IMR-90 (cell line): Measurements from ENCODE around the gene TEAD2. TPM values are rescaled to one million over a fixed set of nuclear protein-coding genes. Genes with fewer than 3 reads are reported as not detected.

ENCODE experiments used
- ATAC-seq: fragments of 200-7000 bp; cut with Tn5 transposase; 2 replicates; pipeline ENCODE4 v1.9.1; 2020; ENCODE audit warnings: low read depth, mild to moderate bottlenecking, moderate library complexity
- BruUV-seq: library from RNA; stranded (reverse); fragments of 400-500 nt; replicated peaks from 2 replicates; lab custom pipeline; 2021; lab: Mats Ljungman, UMichigan
- CTCF ChIA-PET: fragments of 300-600 bp; formaldehyde crosslinking; extraction: SDS; loops from one replicate; lab custom pipeline; 2021; ENCODE audit warnings: antibody characterized with exemption; lab: Yijun Ruan, JAX
- POLR2A ChIA-PET: fragments of 300-600 bp; sonication (Branson Sonifier 250); formaldehyde crosslinking; loops from one replicate; lab custom pipeline; 2022; ENCODE audit warnings: antibody characterized with exemption; ENCODE audit not compliant: unreplicated experiment; lab: Charles Lee
- DNase-seq: peaks from one replicate; pipeline ENCODE4 v3.0.0; 2013
- H2AFZ ChIP-seq: replicated peaks from 2 replicates; pipeline ENCODE3; 2013; ENCODE audit warnings: low read length, mild to moderate bottlenecking; ENCODE audit not compliant: poor library complexity
- H2AK5ac ChIP-seq: 2 replicates; pipeline ENCODE4 v1.6.1; 2013; ENCODE audit warnings: low read depth, low read length, inconsistent platforms
- H2AK9ac ChIP-seq: replicated peaks from 2 replicates; pipeline ENCODE3; 2013; ENCODE audit warnings: mild to moderate bottlenecking, low read depth, low read length, moderate library complexity; ENCODE audit not compliant: poor library complexity
- H2BK120ac ChIP-seq: 2 replicates; pipeline ENCODE4 v1.6.1; 2013; ENCODE audit warnings: low read depth, low read length, inconsistent platforms
- H2BK15ac ChIP-seq: 3 replicates; pipeline ENCODE4 v1.6.1; 2013; ENCODE audit warnings: low read depth, low read length, inconsistent platforms
- H2BK20ac ChIP-seq: 2 replicates; pipeline ENCODE4 v1.6.1; 2013; ENCODE audit warnings: low read depth, mild to moderate bottlenecking, inconsistent platforms, low read length, moderate library complexity
- H2BK5ac ChIP-seq: 2 replicates; pipeline ENCODE4 v1.6.1; 2013; ENCODE audit warnings: mild to moderate bottlenecking, low read depth, low read length, inconsistent platforms; ENCODE audit not compliant: poor library complexity, severe bottlenecking
- H3K14ac ChIP-seq: replicated peaks from 2 replicates; pipeline ENCODE4 v1.6.1; 2013; ENCODE audit warnings: low read depth, low read length, inconsistent platforms
- H3K18ac ChIP-seq: 2 replicates; pipeline ENCODE4 v1.6.1; 2013; ENCODE audit warnings: low read depth, low read length, control low read depth
- H3K23ac ChIP-seq: 2 replicates; pipeline ENCODE4 v1.6.1; 2013; ENCODE audit warnings: low read depth, low read length, inconsistent platforms
- H3K27ac ChIP-seq: 2 replicates; pipeline ENCODE4 v1.5.1; 2013; ENCODE audit warnings: mild to moderate bottlenecking, control low read depth, low read length; ENCODE audit not compliant: insufficient read depth
- H3K27me3 ChIP-seq: 2 replicates; pipeline ENCODE4 v1.6.1; 2013; ENCODE audit warnings: low read length; ENCODE audit not compliant: control insufficient read depth, insufficient read depth
- H3K36me3 ChIP-seq: 2 replicates; pipeline ENCODE4 v1.6.1; 2013; ENCODE audit warnings: low read length, mixed read lengths; ENCODE audit not compliant: control insufficient read depth, insufficient read depth
- H3K4ac ChIP-seq: 2 replicates; pipeline ENCODE4 v1.6.1; 2013; ENCODE audit warnings: low read depth, low read length, inconsistent platforms
- H3K4me1 ChIP-seq: 2 replicates; pipeline ENCODE4 v1.6.1; 2013; ENCODE audit warnings: low read length, mixed read lengths; ENCODE audit not compliant: control insufficient read depth, insufficient read depth
- H3K4me2 ChIP-seq: 2 replicates; pipeline ENCODE4 v1.6.1; 2013; ENCODE audit warnings: low read depth, mild to moderate bottlenecking, control low read depth, low read length, moderate library complexity
- H3K4me3 ChIP-seq: 2 replicates; pipeline ENCODE4 v1.5.1; 2013; ENCODE audit warnings: low read depth, mild to moderate bottlenecking, control low read depth, low read length, moderate library complexity; ENCODE audit not compliant: insufficient read depth
- H3K56ac ChIP-seq: 2 replicates; pipeline ENCODE4 v1.6.1; 2013; ENCODE audit warnings: low read length, inconsistent platforms; ENCODE audit not compliant: insufficient read depth; ENCODE audit errors: extremely low read depth
- H3K79me1 ChIP-seq, 2 experiments: 2 replicates each; pipeline ENCODE4 v1.6.1; 2013; ENCODE audit warnings: low read length in 2 of 2, inconsistent platforms in 1 of 2, low read depth in 1 of 2
- H3K9ac ChIP-seq: 2 replicates; pipeline ENCODE4 v1.6.1; 2013; ENCODE audit warnings: low read depth, low read length, control low read depth
- H3K9me1 ChIP-seq: 2 replicates; pipeline ENCODE4 v1.6.1; 2013; ENCODE audit warnings: low read length, inconsistent platforms; ENCODE audit not compliant: insufficient read depth
- H3K9me3 ChIP-seq: 2 replicates; pipeline ENCODE4 v1.6.1; 2013; ENCODE audit warnings: low read length; ENCODE audit not compliant: control insufficient read depth, insufficient read depth
- H4K20me1 ChIP-seq: 2 replicates; pipeline ENCODE4 v1.6.1; 2013; ENCODE audit warnings: low read length, inconsistent platforms; ENCODE audit not compliant: insufficient read depth
- H4K5ac ChIP-seq: 2 replicates; pipeline ENCODE4 v1.6.1; 2013; ENCODE audit warnings: mild to moderate bottlenecking, low read depth, low read length, control low read depth
- H4K8ac ChIP-seq, 2 experiments: 2 replicates each; pipeline ENCODE4 v1.6.1; 2013; ENCODE audit warnings: low read depth in 2 of 2, low read length in 2 of 2, control low read depth in 1 of 2, inconsistent platforms in 1 of 2
- H4K91ac ChIP-seq: 2 replicates; pipeline ENCODE4 v1.6.1; 2013; ENCODE audit warnings: low read depth, low read length, inconsistent platforms; ENCODE audit not compliant: insufficient read depth
- CEBPB ChIP-seq: IDR thresholded peaks from 2 replicates; pipeline ENCODE4 v1.6.1; 2012; ENCODE audit warnings: low read depth, low read length, improper control_type of control experiment
- CHD1 ChIP-seq: IDR thresholded peaks from 2 replicates; pipeline ENCODE4 v1.6.1; 2012; ENCODE audit warnings: low read depth, low read length, improper control_type of control experiment
- FOS ChIP-seq: fragments of 150-350 bp; IDR thresholded peaks from 2 replicates; pipeline ENCODE4 v1.6.1; 2016; ENCODE audit warnings: low read depth, low read length
- MXI1 ChIP-seq: IDR thresholded peaks from 2 replicates; pipeline ENCODE4 v1.6.1; 2012; ENCODE audit warnings: low read depth, mild to moderate bottlenecking, low read length, moderate library complexity, borderline replicate concordance
- NFE2L2 ChIP-seq: fragments of 150-350 bp; IDR thresholded peaks from 2 replicates; pipeline ENCODE4 v1.6.1; 2016; ENCODE audit warnings: low read depth, mild to moderate bottlenecking, low read length
- POLR2A ChIP-seq: IDR thresholded peaks from 2 replicates; pipeline ENCODE4 v1.6.1; 2012; ENCODE audit warnings: mild to moderate bottlenecking, low read depth, low read length
- RCOR1 ChIP-seq: IDR thresholded peaks from 2 replicates; pipeline ENCODE4 v1.6.1; 2012; ENCODE audit warnings: mild to moderate bottlenecking, low read length, improper control_type of control experiment; ENCODE audit not compliant: insufficient replicate concordance
- SMC3 ChIP-seq: fragments of 150-350 bp; IDR thresholded peaks from 2 replicates; pipeline ENCODE4 v1.6.1; 2016; ENCODE audit warnings: low read depth, mild to moderate bottlenecking, antibody characterized with exemption, low read length, moderate library complexity
- WGBS, 2 experiments: methylation state at CpG; one replicate each; pipeline versions ENCODE4 v1.1.5 to v1.1.7; 2013; ENCODE audit warnings: missing lambda C conversion rate in 2 of 2; ENCODE audit not compliant: insufficient read length in 1 of 2; ENCODE audit errors: extremely low coverage in 2 of 2; 5-methylcytosine and 5-hydroxymethylcytosine counted together
- dilution Hi-C: fragments of 300-500 bp; cut with HindIII; formaldehyde crosslinking; loops from one replicate; pipeline ENCODE4 v1.14.3; 2018; ENCODE audit warnings: low sequenced_read_pairs; ENCODE audit not compliant: unreplicated experiment
- in situ Hi-C: fragments of 300-500 bp; cut with MboI; formaldehyde crosslinking; loops from 3 replicates; pipeline ENCODE4 v1.14.3; 2019; ENCODE audit warnings: low sequenced_read_pairs, inconsistent platforms, mixed read lengths
- intact Hi-C: fragments of 100-400 bp; cut with micrococcal nuclease; formaldehyde crosslinking; loops from 2 replicates; pipeline ENCODE4 v1.10.0; 2022
- polyA plus RNA-seq, 3 experiments: library from polyadenylated mRNA; depleted of rRNA; stranded (reverse); fragments of >200 nt; gene quantifications; 2 replicates each; pipeline ENCODE4 v1.2.3, GENCODE V29; 2012; ENCODE audit warnings: low replicate concordance in 1 of 3
- total RNA-seq: library from RNA; depleted of rRNA; stranded (reverse); fragments of >200 nt; gene quantifications from 2 replicates; pipeline ENCODE4 v1.2.3, GENCODE V29; 2012
- TF ChIP-seq, protein P1 (sequence below): fragments of 150-350 bp; IDR thresholded peaks from 2 replicates; pipeline ENCODE4 v1.6.1; 2017; ENCODE audit warnings: mild to moderate bottlenecking, antibody characterized with exemption, low read length, low read depth

The TEAD2 gene
- total and polyA plus RNA-seq, 2 of the 4 experiments (the other 2 are of a cell fraction): 30.8 to 33.6 TPM

DNA sequence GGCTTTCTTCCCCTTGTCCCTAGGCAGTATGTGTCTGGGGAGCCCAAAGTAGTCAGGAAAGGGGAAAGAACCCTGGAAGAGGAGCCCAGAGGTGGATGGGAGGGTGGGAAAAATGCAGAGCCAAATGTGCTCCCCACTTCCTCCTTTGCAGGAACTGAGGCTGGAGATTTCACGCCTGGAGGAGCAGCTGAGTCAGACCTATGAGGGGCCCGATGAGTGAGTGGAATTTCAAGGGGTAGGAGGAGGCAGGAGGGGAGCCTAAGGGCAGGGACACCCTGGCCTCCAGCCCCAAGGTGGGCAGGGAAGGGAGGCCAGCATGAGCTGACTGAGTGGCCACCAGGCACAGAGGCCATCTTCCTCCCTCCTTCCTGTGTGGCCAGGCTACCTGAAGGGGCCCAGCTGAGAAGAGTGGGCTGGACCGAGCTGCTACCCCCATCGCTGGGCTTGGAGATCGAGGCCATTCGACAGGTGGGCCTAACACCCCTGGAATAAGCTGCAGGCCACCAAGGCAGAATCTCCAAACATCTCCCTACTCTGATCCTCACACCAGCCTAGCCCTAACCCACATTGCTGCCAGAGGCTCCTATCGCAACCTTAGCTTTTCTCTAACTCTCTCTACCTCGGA lies 46.7 kb upstream of the TEAD2 start:
- no peak overlapping the region for H3K14ac ChIP-seq
- no peak overlapping the region for H3K9ac ChIP-seq
- no peaks in the 10 kb centered on the region for H3K9me3 ChIP-seq
- no peak for DNase-seq
- no peak for ATAC-seq
- H4K20me1 ChIP-seq: no peaks in the 10 kb centered on the region
- dilution Hi-C loops: no loop called here
- no peaks in the 10 kb centered on the region for H3K79me1 ChIP-seq
- H2BK120ac ChIP-seq: no peak overlapping the region
- H3K23ac ChIP-seq: no peak overlapping the region
- no peak overlapping the region for H2BK5ac ChIP-seq
- H2AK9ac ChIP-seq: no peak overlapping the region
- no peak overlapping the region for H2BK15ac ChIP-seq
- no peak overlapping the region for H2BK20ac ChIP-seq
- H2AK5ac ChIP-seq: no peak overlapping the region
- 73% methylated on average over 2 of the region's 8 CpGs; no CpG with 5 or more reads in 1 of the 2 experiments for WGBS, 2 experiments
- H3K4ac ChIP-seq: no peak overlapping the region
- no peaks in the 10 kb centered on the region for H3K9me1 ChIP-seq
- no peak overlapping the region for H3K56ac ChIP-seq
- intact Hi-C loops: no loop called here
- peaks cover 42% of the 10 kb centered on the region for H3K27me3 ChIP-seq
- no peak overlapping the region for H3K27ac ChIP-seq
- in situ Hi-C loops: no loop called here
- no TSS peak for BruUV-seq
- POLR2A ChIA-PET: no interaction called here
- no peak overlapping the region for H4K5ac ChIP-seq
- peaks cover under 1% of the 10 kb centered on the region; the same call in 1 of the 2 replicates for H3K4me1 ChIP-seq
- TF ChIP-seq SMC3: no peak
- TF ChIP-seq CEBPB: no peak
- no peak for TF ChIP-seq MXI1
- TF ChIP-seq CHD1: no peak
- no peak for TF ChIP-seq NFE2L2
- no peak for TF ChIP-seq RCOR1
- no peak for TF ChIP-seq FOS
- no peak for TF ChIP-seq POLR2A
- TF ChIP-seq, protein P1, sequence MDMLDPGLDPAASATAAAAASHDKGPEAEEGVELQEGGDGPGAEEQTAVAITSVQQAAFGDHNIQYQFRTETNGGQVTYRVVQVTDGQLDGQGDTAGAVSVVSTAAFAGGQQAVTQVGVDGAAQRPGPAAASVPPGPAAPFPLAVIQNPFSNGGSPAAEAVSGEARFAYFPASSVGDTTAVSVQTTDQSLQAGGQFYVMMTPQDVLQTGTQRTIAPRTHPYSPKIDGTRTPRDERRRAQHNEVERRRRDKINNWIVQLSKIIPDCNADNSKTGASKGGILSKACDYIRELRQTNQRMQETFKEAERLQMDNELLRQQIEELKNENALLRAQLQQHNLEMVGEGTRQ: no peak
- CTCF ChIA-PET: interaction anchor here (1.2 kb wide), 1 partner anchor 17 kb away, joined by 3 read pairs; no protein-coding TSS in a partner anchor
- H4K91ac ChIP-seq: no peak overlapping the region
- H3K36me3 ChIP-seq: no peaks in the 10 kb centered on the region
- no peak overlapping the region for H4K8ac ChIP-seq
- no peak overlapping the region for H3K18ac ChIP-seq
- H3K4me3 ChIP-seq: no peak overlapping the region
- H2AFZ ChIP-seq: peak overlapping the region; percentile 35
- H3K4me2 ChIP-seq: no peak overlapping the region
